Mesenchymal stem cell (in vitro differentiated cells and primary cell): ENCODE measurements around the gene SERGEF.

Source experiments
- DNase-seq: peaks from one replicate; pipeline ENCODE4 v3.0.0-alpha.2; 2013
- H2AFZ ChIP-seq: one replicate; pipeline ENCODE4 v1.6.1; 2013; ENCODE audit warnings: low read depth, mild to moderate bottlenecking, control low read depth, inconsistent platforms, low read length, moderate library complexity
- H2AK5ac ChIP-seq: 2 replicates; pipeline ENCODE4 v1.6.1; 2013; ENCODE audit warnings: low read length, moderate library complexity, mild to moderate bottlenecking, inconsistent platforms; ENCODE audit not compliant: severe bottlenecking
- H2BK120ac ChIP-seq: one replicate; pipeline ENCODE4 v1.6.1; 2013; ENCODE audit warnings: low read depth, mild to moderate bottlenecking, inconsistent platforms, low read length, moderate library complexity
- H2BK12ac ChIP-seq, 2 experiments: one replicate each; pipeline ENCODE4 v1.6.1; 2013; ENCODE audit warnings: inconsistent platforms in 2 of 2, low read length in 2 of 2, mild to moderate bottlenecking in 2 of 2, moderate library complexity in 2 of 2, control low read depth in 1 of 2
- H2BK15ac ChIP-seq: one replicate; pipeline ENCODE4 v1.6.1; 2013; ENCODE audit warnings: mild to moderate bottlenecking, low read depth, inconsistent platforms; ENCODE audit not compliant: poor library complexity, severe bottlenecking
- H2BK5ac ChIP-seq: 2 replicates; pipeline ENCODE4 v1.6.1; 2013; ENCODE audit warnings: low read depth, mild to moderate bottlenecking, low read length, control low read depth, inconsistent platforms; ENCODE audit not compliant: poor library complexity, severe bottlenecking
- H3K14ac ChIP-seq, 2 experiments: one replicate each; pipeline ENCODE4 v1.6.1; 2013; ENCODE audit warnings: inconsistent platforms in 2 of 2, low read length in 2 of 2, control low read depth in 1 of 2, mild to moderate bottlenecking in 1 of 2, moderate library complexity in 1 of 2
- H3K18ac ChIP-seq, 2 experiments: one replicate each; pipeline ENCODE4 v1.6.1; 2013; ENCODE audit warnings: inconsistent platforms in 2 of 2, low read length in 2 of 2, control low read depth in 1 of 2, low read depth in 1 of 2, mild to moderate bottlenecking in 1 of 2
- H3K23ac ChIP-seq, 2 experiments: one replicate each; pipeline ENCODE4 v1.6.1; 2013; ENCODE audit warnings: inconsistent platforms in 2 of 2, low read length in 2 of 2, mild to moderate bottlenecking in 2 of 2, moderate library complexity in 2 of 2, control low read depth in 1 of 2
- H3K27ac ChIP-seq: 2 replicates; pipeline ENCODE4 v1.5.1; 2013; ENCODE audit warnings: mild to moderate bottlenecking, moderate library complexity, low read length, control low read depth, inconsistent platforms; ENCODE audit not compliant: poor library complexity, severe bottlenecking
- H3K27me3 ChIP-seq, 2 experiments: 2 replicates each; pipeline versions ENCODE4 v1.6.1 to v1.7.0; 2013; ENCODE audit warnings: low read length in 2 of 2, mild to moderate bottlenecking in 2 of 2, moderate library complexity in 2 of 2, control low read depth in 1 of 2, inconsistent platforms in 1 of 2; ENCODE audit not compliant: control insufficient read depth in 1 of 2, insufficient read depth in 1 of 2
- H3K36me3 ChIP-seq, 2 experiments: 2 replicates each; pipeline versions ENCODE4 v1.6.1 to v1.7.0; 2013; ENCODE audit warnings: low read length in 2 of 2, control low read depth in 1 of 2, inconsistent platforms in 1 of 2, low read depth in 1 of 2, mild to moderate bottlenecking in 1 of 2; ENCODE audit not compliant: insufficient read depth in 2 of 2, control insufficient read depth in 1 of 2
- H3K4ac ChIP-seq, 2 experiments: one replicate each; pipeline ENCODE4 v1.6.1; 2013; ENCODE audit warnings: inconsistent platforms in 2 of 2, low read length in 2 of 2, mild to moderate bottlenecking in 2 of 2, moderate library complexity in 2 of 2, control low read depth in 1 of 2, low read depth in 1 of 2
- H3K4me1 ChIP-seq: 2 replicates; pipeline ENCODE4 v1.6.1; 2013; ENCODE audit warnings: low read depth, low read length, control low read depth; ENCODE audit not compliant: control insufficient read depth, insufficient read depth
- H3K4me2 ChIP-seq: 2 replicates; pipeline ENCODE4 v1.6.1; 2013; ENCODE audit warnings: low read length, mild to moderate bottlenecking, inconsistent platforms; ENCODE audit not compliant: poor library complexity, severe bottlenecking
- H3K4me3 ChIP-seq, 2 experiments: 2 replicates each; pipeline versions ENCODE4 v1.5.1 to v1.7.0; 2013; ENCODE audit warnings: low read length in 2 of 2, mild to moderate bottlenecking in 2 of 2, control low read depth in 1 of 2, low read depth in 1 of 2; ENCODE audit not compliant: insufficient read depth in 1 of 2
- H3K79me1 ChIP-seq: replicated peaks from 2 replicates; pipeline ENCODE4 v1.6.1; 2013; ENCODE audit warnings: mild to moderate bottlenecking, control low read depth, low read length, inconsistent platforms; ENCODE audit not compliant: poor library complexity, severe bottlenecking
- H3K9ac ChIP-seq: 2 replicates; pipeline ENCODE4 v1.7.0; 2013; ENCODE audit warnings: mild to moderate bottlenecking, low read length, moderate library complexity
- H3K9me3 ChIP-seq: 2 replicates; pipeline ENCODE4 v1.7.0; 2013; ENCODE audit warnings: mild to moderate bottlenecking, low read length; ENCODE audit not compliant: control insufficient read depth
- H4K8ac ChIP-seq: one replicate; pipeline ENCODE4 v1.6.1; 2013; ENCODE audit warnings: inconsistent platforms, mild to moderate bottlenecking, low read length, moderate library complexity
- H4K91ac ChIP-seq: one replicate; pipeline ENCODE4 v1.6.1; 2013; ENCODE audit warnings: mild to moderate bottlenecking, low read length, inconsistent platforms
- whole genome bisulfite sequencing: methylation state at CpG from one replicate; pipeline ENCODE4 v1.1.7; 2013; ENCODE audit warnings: mixed read lengths; 5-methylcytosine and 5-hydroxymethylcytosine counted together

Gene SERGEF

GRCh38 chr11:18010121-18010670 is 2.7 kb downstream of the SERGEF start:
- H3K4me2 ChIP-seq: no peak overlapping the region
- no peak overlapping the region for H2BK120ac ChIP-seq
- H3K36me3 ChIP-seq: peaks cover 3 to 11% of the 10 kb centered on the region in 2 experiments
- H3K14ac ChIP-seq: no peak overlapping the region
- H3K23ac ChIP-seq: no peak overlapping the region
- no peak overlapping the region for H3K18ac ChIP-seq
- H3K9me3 ChIP-seq: no peaks in the 10 kb centered on the region
- no peak for DNase-seq
- H3K27ac ChIP-seq: no peak overlapping the region
- H2AFZ ChIP-seq: no peak overlapping the region
- H3K4me1 ChIP-seq: peaks cover 9% of the 10 kb centered on the region
- no peak overlapping the region for H2AK5ac ChIP-seq
- peaks cover 0 to 4% of the 10 kb centered on the region in 2 experiments for H3K27me3 ChIP-seq
- no peak overlapping the region for H4K8ac ChIP-seq
- no peak overlapping the region for H3K4me3 ChIP-seq
- H3K9ac ChIP-seq: no peak overlapping the region
- no peak overlapping the region for H2BK15ac ChIP-seq
- H2BK12ac ChIP-seq: no peak overlapping the region
- no peak overlapping the region for H3K4ac ChIP-seq
- no peak overlapping the region for H4K91ac ChIP-seq
- H3K79me1 ChIP-seq: peaks cover 18% of the 10 kb centered on the region
- no peak overlapping the region for H2BK5ac ChIP-seq

- Histone ChIP-seq H3K4ac (no peak overlapping the region), H3K4me1 (no peaks in the 10 kb centered on the region), H3K79me1 (peaks cover 9% of the 10 kb centered on the region), H3K27me3 (no peaks in the 10 kb centered on the region), H2BK15ac (no peak overlapping the region), H3K14ac (no peak overlapping the region), H3K4me2 (no peak overlapping the region), H3K9me3 (no peaks in the 10 kb centered on the region), H2BK120ac (no peak overlapping the region), H3K23ac (no peak overlapping the region), H4K91ac (no peak overlapping the region), H3K4me3 (no peak overlapping the region), H2BK5ac (no peak overlapping the region), H3K36me3 (peaks cover 3 to 44% of the 10 kb centered on the region in 2 experiments), H4K8ac (no peak overlapping the region), H2AK5ac (no peak overlapping the region), H3K18ac (no peak overlapping the region), H2BK12ac (no peak overlapping the region), H3K27ac (no peak overlapping the region), H3K9ac (no peak overlapping the region), H2AFZ (no peak overlapping the region)
- 93% methylated on average over 3 of the region's 4 CpGs for WGBS
- peak; percentile 10 for DNase-seq
Observed at GRCh38 chr11:18005376-18006129, 7.3 kb downstream of the SERGEF start.

DNA sequence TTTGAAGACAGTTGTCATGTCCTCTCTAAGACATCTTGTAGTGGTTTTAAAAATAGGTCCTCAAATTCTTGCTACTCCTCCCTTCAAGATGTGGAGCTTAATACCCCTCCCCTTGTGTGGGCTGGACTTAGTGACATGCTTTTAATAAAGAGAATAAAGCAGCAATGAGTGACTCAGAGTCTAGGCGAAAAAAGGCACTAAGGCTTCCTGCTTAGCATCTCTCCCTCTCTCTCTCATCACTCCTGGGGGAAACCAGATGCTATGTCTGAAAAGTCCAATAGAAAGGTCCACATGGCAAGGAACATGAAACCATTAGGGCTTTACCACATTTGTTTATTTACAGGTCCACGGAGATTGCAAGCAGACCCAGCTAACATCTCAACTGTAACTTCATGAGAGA is 11.7 kb downstream of the SERGEF start:
- Histone ChIP-seq H2BK15ac (no peak overlapping the region), H3K14ac (no peak overlapping the region), H4K91ac (no peak overlapping the region), H3K9ac (no peak overlapping the region), H2BK5ac (no peak overlapping the region), H3K18ac (no peak overlapping the region), H3K36me3 (peaks cover 6 to 54% of the 10 kb centered on the region in 2 experiments), H3K4ac (no peak overlapping the region), H2AK5ac (no peak overlapping the region), H4K8ac (no peak overlapping the region), H2BK120ac (no peak overlapping the region), H3K27ac (no peak overlapping the region), H3K9me3 (no peaks in the 10 kb centered on the region), H3K4me3 (no peak overlapping the region), H3K27me3 (no peaks in the 10 kb centered on the region), H2AFZ (no peak overlapping the region), H3K79me1 (no peaks in the 10 kb centered on the region), H3K23ac (no peak overlapping the region), H3K4me1 (no peaks in the 10 kb centered on the region), H2BK12ac (no peak overlapping the region), H3K4me2 (no peak overlapping the region)
- DNase-seq: no peak
- 100% methylated on average over 1 of the region's 2 CpGs for WGBS

DNA sequence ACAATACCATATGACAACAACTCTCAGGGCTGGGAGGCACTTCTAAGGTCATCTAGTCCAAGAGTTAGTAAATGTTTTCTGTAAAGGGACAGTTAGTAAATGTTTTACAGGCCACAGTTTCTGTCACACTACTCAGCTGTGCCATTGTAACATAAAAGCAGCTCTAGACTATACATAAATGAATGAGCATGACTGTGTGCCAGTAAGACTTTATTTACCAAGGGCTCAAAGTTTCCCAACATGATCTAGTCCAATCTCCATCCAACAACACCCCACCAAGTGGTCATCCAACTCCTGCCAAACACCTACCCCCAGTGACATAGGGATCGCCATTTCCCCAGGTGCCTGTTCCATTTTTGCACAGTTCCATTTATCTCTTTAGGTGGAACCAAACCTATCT is 12.1 kb downstream of the SERGEF start:
- Histone ChIP-seq H3K4me2 (no peak overlapping the region), H2AFZ (no peak overlapping the region), H3K9me3 (no peaks in the 10 kb centered on the region), H3K27ac (no peak overlapping the region), H3K4ac (no peak overlapping the region), H3K9ac (no peak overlapping the region), H3K27me3 (no peaks in the 10 kb centered on the region), H3K14ac (no peak overlapping the region), H2BK5ac (no peak overlapping the region), H3K23ac (no peak overlapping the region), H2BK120ac (no peak overlapping the region), H4K8ac (no peak overlapping the region), H3K36me3 (peaks cover 6 to 57% of the 10 kb centered on the region in 2 experiments), H4K91ac (no peak overlapping the region), H2BK15ac (no peak overlapping the region), H3K79me1 (no peaks in the 10 kb centered on the region), H2BK12ac (no peak overlapping the region), H2AK5ac (no peak overlapping the region), H3K4me3 (no peak overlapping the region), H3K18ac (no peak overlapping the region), H3K4me1 (no peaks in the 10 kb centered on the region)
- 94% methylated on average over 1 of the region's 1 CpG for WGBS
- DNase-seq: no peak
